RWPE1 (cell line): ENCODE results near the gene CHN2.

Experiments
- CTCF ChIA-PET: fragments of 350-600 bp; sonication (Branson Sonifier 250); formaldehyde crosslinking; extraction: SDS; loops from one replicate; lab custom pipeline; 2021; lab: Yijun Ruan, JAX
- POLR2A ChIA-PET: fragments of 400-600 bp; formaldehyde crosslinking; extraction: SDS; loops from one replicate; lab custom pipeline; 2020; ENCODE audit warnings: antibody characterized with exemption; ENCODE audit not compliant: low non-redundant PET; lab: Yijun Ruan, JAX
- DNase-seq: peaks from one replicate; pipeline ENCODE4 v3.0.0; 2012; ENCODE audit warnings: low spot score
- H3K27ac ChIP-seq: fragments of 450-650 bp; 2 replicates; pipeline ENCODE4 v1.5.1; 2017
- TF ChIP-seq, protein P1 (sequence below): fragments of 450-650 bp; conservative IDR thresholded peaks from 2 replicates; pipeline ENCODE4 v1.5.1; 2017; ENCODE audit warnings: low read depth, mild to moderate bottlenecking

CHN2 gene

DNA sequence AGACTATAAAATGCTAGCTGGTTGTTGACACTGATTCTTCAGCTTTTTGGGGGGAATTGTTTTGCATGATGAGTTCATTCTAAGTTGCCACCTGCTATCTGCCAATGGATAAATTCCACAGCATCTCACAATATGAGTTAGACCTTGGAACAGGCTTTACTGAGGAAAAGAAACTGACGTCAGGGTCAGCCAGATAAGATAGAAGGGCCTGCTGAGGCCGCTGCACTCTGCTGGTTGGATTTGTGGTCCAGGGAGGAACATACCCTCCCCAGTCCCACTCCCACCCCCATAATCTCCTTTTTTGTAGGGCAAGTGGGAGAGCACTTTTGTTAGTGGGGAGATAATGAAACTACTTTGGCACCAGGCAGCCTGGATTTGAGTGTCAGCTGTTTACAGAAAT lies 258.4 kb downstream of the CHN2 start:
- no peak overlapping the region for H3K27ac ChIP-seq
- DNase-seq: no peak
- CTCF ChIA-PET: no interaction called here
- POLR2A ChIA-PET: no interaction called here
- TF ChIP-seq, protein P1, sequence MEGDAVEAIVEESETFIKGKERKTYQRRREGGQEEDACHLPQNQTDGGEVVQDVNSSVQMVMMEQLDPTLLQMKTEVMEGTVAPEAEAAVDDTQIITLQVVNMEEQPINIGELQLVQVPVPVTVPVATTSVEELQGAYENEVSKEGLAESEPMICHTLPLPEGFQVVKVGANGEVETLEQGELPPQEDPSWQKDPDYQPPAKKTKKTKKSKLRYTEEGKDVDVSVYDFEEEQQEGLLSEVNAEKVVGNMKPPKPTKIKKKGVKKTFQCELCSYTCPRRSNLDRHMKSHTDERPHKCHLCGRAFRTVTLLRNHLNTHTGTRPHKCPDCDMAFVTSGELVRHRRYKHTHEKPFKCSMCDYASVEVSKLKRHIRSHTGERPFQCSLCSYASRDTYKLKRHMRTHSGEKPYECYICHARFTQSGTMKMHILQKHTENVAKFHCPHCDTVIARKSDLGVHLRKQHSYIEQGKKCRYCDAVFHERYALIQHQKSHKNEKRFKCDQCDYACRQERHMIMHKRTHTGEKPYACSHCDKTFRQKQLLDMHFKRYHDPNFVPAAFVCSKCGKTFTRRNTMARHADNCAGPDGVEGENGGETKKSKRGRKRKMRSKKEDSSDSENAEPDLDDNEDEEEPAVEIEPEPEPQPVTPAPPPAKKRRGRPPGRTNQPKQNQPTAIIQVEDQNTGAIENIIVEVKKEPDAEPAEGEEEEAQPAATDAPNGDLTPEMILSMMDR: no peak

GRCh38 chr7:29454464-29454863 lies 259.9 kb downstream of the CHN2 start:
- CTCF ChIA-PET: no interaction called here
- POLR2A ChIA-PET: no interaction called here
- DNase-seq: no peak
- TF ChIP-seq, protein P1: no peak
- no peak overlapping the region for H3K27ac ChIP-seq

GRCh38 chr7:29454899-29455451 lies 260.4 kb downstream of the CHN2 start:
- TF ChIP-seq, protein P1: no peak
- peak; percentile 36 for DNase-seq
- ChIA-PET CTCF (no interaction called here), POLR2A (no interaction called here)
- H3K27ac ChIP-seq: no peak overlapping the region

GRCh38 chr7:29457141-29457561 lies 262.6 kb downstream of the CHN2 start:
- TF ChIP-seq, protein P1: no peak
- H3K27ac ChIP-seq: no peak overlapping the region
- DNase-seq: no peak
- ChIA-PET POLR2A (no interaction called here), CTCF (interaction anchor here (0.6 kb wide), 1 partner anchor 403 kb away, joined by 3 read pairs; no protein-coding TSS in a partner anchor)

DNA sequence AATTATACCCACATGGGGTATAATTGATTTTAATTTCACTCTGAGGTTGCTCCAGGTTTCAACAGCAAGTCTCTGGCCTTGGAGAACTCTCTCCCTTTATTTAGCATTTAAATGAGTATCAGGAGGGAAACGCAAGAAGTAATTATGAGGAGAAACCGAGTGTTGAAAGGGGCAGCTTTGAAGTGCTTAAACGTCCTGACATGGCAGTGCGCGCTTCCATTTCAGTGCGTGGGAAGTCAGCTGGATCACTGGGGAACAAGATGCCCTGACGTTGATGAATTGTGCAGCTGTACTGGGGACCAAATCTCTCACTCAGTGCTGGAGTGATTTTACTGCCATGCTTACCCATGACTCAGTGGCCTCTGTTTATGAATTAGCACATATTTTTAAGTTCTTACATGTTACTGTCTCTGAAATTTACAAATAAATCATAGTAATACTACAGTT lies 263.0 kb downstream of the CHN2 start:
- ChIA-PET POLR2A (no interaction called here), CTCF (interaction anchor here (0.6 kb wide), 1 partner anchor 536 kb away, joined by 4 read pairs; no protein-coding TSS in a partner anchor)
- H3K27ac ChIP-seq: no peak overlapping the region
- TF ChIP-seq, protein P1: no peak
- no peak for DNase-seq

- ChIA-PET POLR2A (no interaction called here), CTCF (no interaction called here)
- no peak for DNase-seq
- TF ChIP-seq, protein P1: no peak
- H3K27ac ChIP-seq: no peak overlapping the region
Measured at GRCh38 chr7:29458933-29459332, 264.4 kb downstream of the CHN2 start.
